IPS-20b (cell line): ENCODE measurements around the gene ARIH2.

Source experiments
- H3K27ac ChIP-seq: one replicate; pipeline ENCODE4 v1.5.1; 2013; ENCODE audit warnings: low read length
- H3K27me3 ChIP-seq: 2 replicates; pipeline ENCODE4 v1.6.1; 2013; ENCODE audit warnings: mild to moderate bottlenecking, low read length, inconsistent platforms; ENCODE audit not compliant: insufficient read depth
- H3K36me3 ChIP-seq: 2 replicates; pipeline ENCODE4 v1.6.1; 2013; ENCODE audit warnings: low read depth, mild to moderate bottlenecking, inconsistent platforms, low read length, moderate library complexity; ENCODE audit not compliant: insufficient read depth
- H3K4me1 ChIP-seq: 2 replicates; pipeline ENCODE4 v1.6.1; 2013; ENCODE audit warnings: mild to moderate bottlenecking, control low read depth, inconsistent platforms, low read length, moderate library complexity; ENCODE audit not compliant: insufficient read depth
- H3K4me3 ChIP-seq: 2 replicates; pipeline ENCODE4 v1.5.1; 2013; ENCODE audit warnings: mild to moderate bottlenecking, low read length, inconsistent platforms
- H3K9ac ChIP-seq: 2 replicates; pipeline ENCODE4 v1.6.1; 2013; ENCODE audit warnings: low read depth, mild to moderate bottlenecking, inconsistent platforms, low read length, moderate library complexity
- H3K9me3 ChIP-seq: 2 replicates; pipeline ENCODE4 v1.6.1; 2013; ENCODE audit warnings: mild to moderate bottlenecking, low read depth, low read length, inconsistent platforms; ENCODE audit not compliant: insufficient read depth

Gene ARIH2

DNA sequence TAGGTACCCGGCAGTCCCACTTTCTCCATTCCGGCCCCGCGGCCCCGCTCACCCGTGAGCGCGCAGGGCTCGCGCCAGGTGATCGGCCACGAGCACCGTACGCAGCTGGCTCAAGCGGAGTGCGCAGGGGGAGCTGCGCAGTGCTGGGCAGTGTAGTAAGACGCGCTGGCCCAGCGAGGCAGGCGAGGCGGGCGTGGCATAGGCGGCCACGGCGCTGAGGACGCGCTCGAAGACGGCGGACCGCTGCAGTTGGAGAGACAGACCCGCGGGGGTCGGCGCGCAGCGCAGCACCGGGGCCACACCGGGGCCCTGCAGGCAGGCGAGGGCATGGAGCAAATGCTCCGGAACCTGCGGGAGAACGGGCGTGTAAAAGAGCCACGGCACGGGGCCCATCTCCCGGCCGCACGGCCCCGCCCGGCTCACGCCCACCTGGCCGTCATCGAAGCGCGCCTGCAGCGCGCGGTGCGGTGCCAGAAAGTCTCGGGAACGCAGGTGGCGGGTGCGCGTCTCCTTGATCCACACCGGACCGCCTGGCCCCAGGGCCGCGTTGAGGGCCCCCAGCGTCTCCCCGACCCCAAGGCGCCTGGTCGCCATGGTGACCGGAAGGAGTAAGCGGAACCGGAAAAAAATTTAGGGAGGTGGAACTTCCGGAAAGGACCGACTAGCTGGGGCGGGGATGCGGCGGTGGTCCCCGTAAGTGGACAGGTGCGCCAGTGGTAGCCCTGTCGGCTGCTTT is 99.5 kb downstream of the ARIH2 start, which contains the start of gene DALRD3:
TSS of gene DALRD3 (minus strand) at position 610 of the 736 bp plus-strand sequence. CDS start at position 594, 16 bp downstream.
- H3K4me3 ChIP-seq = peak within 1 kb of the TSS; percentile 77
- no peaks in the 10 kb centered on the region; the same call in 1 of the 2 replicates for H3K4me1 ChIP-seq
- H3K9ac ChIP-seq = peak within 1 kb of the TSS; percentile 79
- H3K27me3 ChIP-seq = no peaks in the 10 kb centered on the region
- peaks cover 41% of the 10 kb centered on the region for H3K36me3 ChIP-seq
- H3K27ac ChIP-seq = no peak within 1 kb of the TSS
- H3K9me3 ChIP-seq = no peaks in the 10 kb centered on the region

DNA sequence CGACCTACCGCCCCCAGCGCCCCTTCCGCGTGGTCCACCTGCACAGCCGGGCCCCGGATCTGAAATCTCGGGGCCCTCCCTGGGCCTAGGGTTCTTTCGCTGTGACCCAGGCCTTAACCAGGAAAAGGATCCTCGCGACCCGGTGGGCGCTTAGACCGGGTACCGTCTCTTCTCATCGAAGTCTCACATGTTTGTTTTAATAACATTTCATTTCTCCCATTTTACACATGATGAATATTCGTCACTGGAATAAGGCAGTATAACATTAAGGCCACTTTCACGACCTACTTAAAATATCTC is 100.0 kb downstream of the ARIH2 start:
- H3K9ac ChIP-seq = peak overlapping the region; percentile 79; the same call in 1 of the 2 replicates
- no peaks in the 10 kb centered on the region for H3K27me3 ChIP-seq
- peaks cover 41% of the 10 kb centered on the region for H3K36me3 ChIP-seq
- no peak overlapping the region for H3K27ac ChIP-seq
- no peaks in the 10 kb centered on the region for H3K9me3 ChIP-seq
- no peaks in the 10 kb centered on the region; the same call in 1 of the 2 replicates for H3K4me1 ChIP-seq
- peak overlapping the region; percentile 77 for H3K4me3 ChIP-seq

GRCh38 chr3:49019941-49020329 is 101.3 kb downstream of the ARIH2 start:
- H3K27me3 ChIP-seq = no peaks in the 10 kb centered on the region
- peaks cover 41% of the 10 kb centered on the region for H3K36me3 ChIP-seq
- H3K4me1 ChIP-seq = no peaks in the 10 kb centered on the region; the same call in 1 of the 2 replicates
- no peaks in the 10 kb centered on the region for H3K9me3 ChIP-seq
- peak overlapping the region; percentile 98 for H3K4me3 ChIP-seq
- no peak overlapping the region for H3K27ac ChIP-seq
- peak overlapping the region; percentile 94; the same call in 1 of the 2 replicates for H3K9ac ChIP-seq

DNA sequence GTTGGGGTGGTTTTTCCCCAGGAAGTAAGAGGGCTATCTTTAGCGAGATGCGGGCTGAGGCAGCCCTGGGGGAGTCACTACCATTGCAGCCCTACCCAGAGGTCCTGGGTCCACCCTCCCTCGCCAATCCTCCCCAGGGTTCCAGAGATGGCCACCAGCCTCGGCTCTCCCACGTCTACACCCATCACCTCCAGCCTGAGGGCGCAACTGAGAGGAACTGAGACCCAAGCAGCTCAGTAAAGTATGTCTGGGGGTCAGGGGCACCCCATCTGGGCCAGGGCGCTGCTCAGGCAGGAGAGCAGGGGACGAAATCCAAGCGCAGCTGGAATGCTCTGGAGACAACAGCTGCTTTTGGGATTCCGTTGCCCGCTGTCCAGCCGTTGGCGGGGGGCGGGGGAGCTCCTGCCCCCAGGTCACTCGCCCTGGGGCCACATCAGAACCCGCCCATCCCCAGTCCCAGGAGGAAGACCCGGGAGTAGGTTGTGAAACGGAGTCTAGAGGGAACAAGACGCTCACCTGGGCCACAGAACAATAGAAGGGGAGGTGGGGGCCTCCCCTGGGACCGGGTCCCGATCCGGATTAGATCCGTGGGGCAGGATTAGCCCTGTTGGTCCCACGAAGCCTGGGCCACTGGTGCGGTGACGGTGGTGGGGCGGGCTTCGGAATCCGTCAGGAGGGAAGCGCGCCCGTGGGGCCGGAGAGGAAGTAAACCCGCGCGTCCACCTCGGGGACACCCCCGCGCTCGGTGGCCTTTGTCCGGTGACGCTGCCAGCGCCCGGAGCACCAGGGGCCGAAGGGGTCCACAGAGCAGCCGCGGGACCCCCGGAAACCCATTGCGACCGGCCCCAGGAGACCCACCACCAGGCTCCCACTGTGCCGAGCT is 101.9 kb downstream of the ARIH2 start:
- Histone ChIP-seq H3K9me3 (no peaks in the 10 kb centered on the region), H3K4me3 (peak overlapping the region; percentile 98), H3K4me1 (no peaks in the 10 kb centered on the region; the same call in 1 of the 2 replicates), H3K27ac (peak overlapping the region; percentile 92), H3K9ac (peak overlapping the region; percentile 94), H3K27me3 (no peaks in the 10 kb centered on the region), H3K36me3 (peaks cover 41% of the 10 kb centered on the region)

DNA sequence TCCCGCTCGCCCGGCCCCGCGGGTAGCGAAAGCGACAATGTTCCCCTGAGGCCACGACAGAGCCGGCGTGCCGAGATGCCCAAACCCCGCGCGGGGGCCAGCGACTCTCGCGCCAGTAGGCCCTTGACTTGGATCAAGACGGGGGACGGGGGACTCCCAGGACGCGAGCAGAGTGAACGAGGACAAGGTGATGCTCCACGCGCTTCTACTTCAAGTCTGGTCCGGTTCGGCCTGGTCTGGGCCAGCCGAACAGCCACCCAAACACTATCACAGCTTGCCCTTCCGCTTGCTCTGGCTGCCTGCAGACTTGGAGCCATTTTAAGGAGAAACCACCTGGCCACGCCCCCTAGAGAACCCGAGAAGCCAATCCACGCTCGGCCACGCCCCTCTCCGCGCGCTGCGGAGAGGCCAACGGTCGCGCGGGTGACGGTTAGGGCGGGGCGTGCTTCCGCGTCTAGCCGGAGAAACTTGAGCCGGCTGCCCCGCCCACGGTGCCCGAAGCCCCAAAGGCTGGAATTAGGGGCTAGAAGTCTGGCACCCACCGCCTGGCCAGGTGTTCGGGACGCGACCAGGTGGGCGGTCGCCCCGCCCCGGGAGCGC is 102.7 kb downstream of the ARIH2 start:
- no peaks in the 10 kb centered on the region; the same call in 1 of the 2 replicates for H3K4me1 ChIP-seq
- peak overlapping the region; percentile 94 for H3K9ac ChIP-seq
- H3K36me3 ChIP-seq = peaks cover 41% of the 10 kb centered on the region

GRCh38 chr3:49021813-49022687 is 103.4 kb downstream of the ARIH2 start, which contains the start of gene NDUFAF3:
Gene NDUFAF3, plus strand, starts transcription at chr3:49022121. Its CDS starts 24 bp downstream, at chr3:49022145.
- Histone ChIP-seq H3K27ac (peak within 1 kb of the TSS; percentile 92), H3K36me3 (peaks cover 42% of the 10 kb centered on the region), H3K4me1 (no peaks in the 10 kb centered on the region; the same call in 1 of the 2 replicates), H3K27me3 (no peaks in the 10 kb centered on the region), H3K9me3 (no peaks in the 10 kb centered on the region), H3K4me3 (peak within 1 kb of the TSS; percentile 98), H3K9ac (peak within 1 kb of the TSS; percentile 94)

More for the DNA sequence above, 102.7 kb downstream of the ARIH2 start:
- H3K27ac ChIP-seq = peak overlapping the region; percentile 92
- H3K27me3 ChIP-seq = no peaks in the 10 kb centered on the region
- H3K9me3 ChIP-seq = no peaks in the 10 kb centered on the region
- peak overlapping the region; percentile 98 for H3K4me3 ChIP-seq

GRCh38 chr3:49022688-49023171 is 104.1 kb downstream of the ARIH2 start:
- H3K27ac ChIP-seq = peak overlapping the region; percentile 18
- no peaks in the 10 kb centered on the region; the same call in 1 of the 2 replicates for H3K4me1 ChIP-seq
- H3K27me3 ChIP-seq = no peaks in the 10 kb centered on the region
- H3K36me3 ChIP-seq = peaks cover 49% of the 10 kb centered on the region
- peak overlapping the region; percentile 94 for H3K9ac ChIP-seq
- H3K9me3 ChIP-seq = no peaks in the 10 kb centered on the region
- peak overlapping the region; percentile 98 for H3K4me3 ChIP-seq

GRCh38 chr3:49023775-49024174 is 105.1 kb downstream of the ARIH2 start:
- Histone ChIP-seq H3K9ac (no peak overlapping the region), H3K27ac (no peak overlapping the region), H3K4me3 (no peak overlapping the region), H3K27me3 (no peaks in the 10 kb centered on the region), H3K4me1 (peaks cover 5% of the 10 kb centered on the region; the same call in 1 of the 2 replicates), H3K36me3 (peaks cover 55% of the 10 kb centered on the region), H3K9me3 (no peaks in the 10 kb centered on the region)

GRCh38 chr3:49024449-49024848 is 105.8 kb downstream of the ARIH2 start:
- Histone ChIP-seq H3K4me1 (0 out of 2 replicates have a peak, but pooled peaks cover 5% of the 10 kb centered on the region), H3K36me3 (peaks cover 55% of the 10 kb centered on the region)

GRCh38 chr3:49025005-49025792 is 106.6 kb downstream of the ARIH2 start:
- no peaks in the 10 kb centered on the region for H3K9me3 ChIP-seq
- H3K36me3 ChIP-seq = peaks cover 62% of the 10 kb centered on the region
- H3K4me3 ChIP-seq = no peak overlapping the region
- H3K27ac ChIP-seq = no peak overlapping the region
- no peaks in the 10 kb centered on the region for H3K27me3 ChIP-seq
- no peak overlapping the region for H3K9ac ChIP-seq
- 0 out of 2 replicates have a peak, but pooled peaks cover 5% of the 10 kb centered on the region for H3K4me1 ChIP-seq

More at GRCh38 chr3:49024449-49024848, 105.8 kb downstream of the ARIH2 start:
- no peak overlapping the region for H3K4me3 ChIP-seq
- no peak overlapping the region for H3K27ac ChIP-seq
- no peak overlapping the region for H3K9ac ChIP-seq
- H3K9me3 ChIP-seq = no peaks in the 10 kb centered on the region
- no peaks in the 10 kb centered on the region for H3K27me3 ChIP-seq
